B cell (primary cell): ENCODE results near the gene CCDC7.

Source experiments
- CTCF ChIP-seq: fragments of 200-600 bp; IDR thresholded peaks from one replicate; pipeline ENCODE4 v1.8.0; 2022; ENCODE audit warnings: antibody characterized with exemption, mild to moderate bottlenecking
- EZH2 ChIP-seq: IDR thresholded peaks from 2 replicates; pipeline ENCODE4 v1.6.1; 2012; ENCODE audit warnings: borderline replicate concordance, low read depth, mild to moderate bottlenecking, moderate library complexity, low read length; ENCODE audit not compliant: insufficient read depth, poor library complexity, severe bottlenecking

GRCh38 chr10:32556783-32557395 lies 110.9 kb downstream of the CCDC7 start:
- TF ChIP-seq CTCF (no peak), EZH2 (no peak)
